NCI-H82 (cell line): ENCODE results near the gene PAH.

Experiments
- DNase-seq: peaks from one replicate; lab custom pipeline; 2025; lab: John Stamatoyannopoulos, UW

Gene PAH

DNA sequence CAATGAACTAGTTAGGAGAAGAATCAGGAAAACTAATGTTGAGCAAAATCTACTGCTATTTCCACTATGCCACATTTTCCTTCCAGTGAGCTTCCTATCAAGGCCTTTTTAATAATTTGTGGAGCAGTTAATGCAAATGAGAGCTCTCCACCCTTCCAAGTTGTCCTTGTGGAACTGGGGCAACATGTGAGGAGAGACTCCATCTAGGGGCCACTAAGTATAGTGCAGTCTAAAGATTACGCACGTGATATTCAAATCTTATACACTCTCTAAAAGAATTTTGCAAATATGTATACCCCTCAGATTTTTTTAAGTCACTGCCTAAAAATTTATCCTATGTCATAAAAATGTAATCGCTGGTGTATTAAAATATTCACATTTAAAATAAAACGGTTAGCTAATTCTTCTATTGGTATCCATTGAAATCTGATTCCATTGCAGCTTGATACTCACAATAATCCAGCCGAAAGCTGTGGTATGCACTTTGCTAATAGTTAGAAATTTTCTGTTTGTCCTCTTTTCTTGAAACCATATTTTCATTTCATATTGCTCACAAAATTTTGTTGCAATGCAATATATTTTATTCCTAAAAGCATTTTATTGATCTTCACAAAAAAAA is 100.1 kb downstream of the PAH start:
- peak; percentile 72 for DNase-seq

DNA sequence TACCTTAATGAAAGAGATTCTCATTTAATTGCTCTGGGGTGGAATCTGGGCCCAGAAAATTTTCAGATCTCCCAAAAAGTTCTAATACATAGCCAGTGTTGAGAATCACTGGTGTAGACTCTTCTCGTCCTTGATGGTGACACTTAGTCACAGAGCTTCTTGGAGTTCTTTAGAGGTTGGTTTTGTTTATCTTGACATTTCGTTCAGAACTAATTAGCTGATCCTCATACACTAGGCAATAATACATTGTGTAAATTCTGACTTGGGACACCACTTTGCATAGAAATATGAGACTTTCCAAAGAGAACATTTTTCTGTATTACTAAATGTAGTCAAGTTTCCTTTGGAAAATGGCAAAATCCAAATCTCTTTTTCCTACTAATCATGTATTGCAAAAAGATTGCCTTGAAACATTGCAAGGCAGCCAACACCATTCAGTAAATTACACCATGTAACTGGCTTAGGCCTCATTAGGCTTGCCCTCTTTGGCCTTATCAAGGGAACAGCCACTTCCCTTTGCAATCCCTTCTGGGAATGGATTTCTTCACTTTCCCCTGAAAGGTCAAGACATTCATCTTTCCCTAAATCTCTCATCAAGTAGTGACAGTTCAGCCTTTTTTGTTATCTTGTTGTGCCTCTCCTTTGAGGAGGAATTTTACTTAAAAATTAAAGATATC is 102.2 kb downstream of the PAH start:
- DNase-seq = no peak

DNA sequence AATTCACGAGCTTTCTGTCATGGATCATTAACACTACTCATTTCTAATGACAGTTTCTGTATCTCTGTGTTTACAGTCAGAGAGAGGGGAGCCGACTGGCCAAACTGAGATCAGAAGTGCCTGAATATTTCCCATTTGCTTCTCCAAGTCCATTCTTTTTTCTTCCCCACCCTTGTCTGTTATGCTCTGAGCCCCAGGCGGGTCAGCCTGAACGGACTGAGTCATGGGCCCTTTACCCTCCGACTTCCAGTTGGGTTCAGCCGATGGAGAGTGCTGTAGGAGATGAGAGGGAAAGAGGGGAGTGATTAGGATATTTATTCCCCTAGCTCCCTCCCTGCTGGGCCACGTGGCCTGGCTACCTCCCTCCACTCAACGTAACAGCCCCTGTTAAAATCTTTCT is 104.7 kb downstream of the PAH start:
- no peak for DNase-seq

DNA sequence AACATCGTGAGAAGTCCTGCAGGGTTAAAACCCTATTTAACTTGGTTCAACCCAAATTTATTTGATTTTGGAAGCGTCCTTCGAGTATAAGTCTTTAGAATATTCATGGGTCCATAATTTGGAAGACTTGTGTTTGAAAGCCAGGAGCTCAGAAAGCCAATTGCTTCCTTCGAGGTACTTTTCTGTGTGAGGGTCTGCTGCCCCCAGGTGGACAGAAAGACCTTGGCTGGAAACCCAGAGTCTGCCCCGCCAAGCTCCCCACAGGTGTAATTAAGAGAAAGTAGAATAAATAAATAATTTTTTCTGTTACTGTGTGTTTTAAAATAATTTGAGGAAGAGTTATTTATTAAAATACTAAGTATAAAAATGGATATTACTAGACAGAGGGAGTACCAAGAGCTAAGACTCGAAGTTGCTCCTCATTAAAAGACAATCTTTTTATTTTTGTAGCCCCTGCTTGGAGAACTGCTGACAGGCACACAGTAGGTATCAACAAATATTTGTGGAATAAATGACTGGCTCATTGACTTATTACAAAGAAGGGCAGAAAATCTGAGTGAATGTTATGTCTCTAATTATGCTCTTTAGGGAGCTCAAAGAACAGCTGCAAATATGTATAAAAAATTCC is 105.8 kb downstream of the PAH start:
- DNase-seq = peak; percentile 71

DNA sequence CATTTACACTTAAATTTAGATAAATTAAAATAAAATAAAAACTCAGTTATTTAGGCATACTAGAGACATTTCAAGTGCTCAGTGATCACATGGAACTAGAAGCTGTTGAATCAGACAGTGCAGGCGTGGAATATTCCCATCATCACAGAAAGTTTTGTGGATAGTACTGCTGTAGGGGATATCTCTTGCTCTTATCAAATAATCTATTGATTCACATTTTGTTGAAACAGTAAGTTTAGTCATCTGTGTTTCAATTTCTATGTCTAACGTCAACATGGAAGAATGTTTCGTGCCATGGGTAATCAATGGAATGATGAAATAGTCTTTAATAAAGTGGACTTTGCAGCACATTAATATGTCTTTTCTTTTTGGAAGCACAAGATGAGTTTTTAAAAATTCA is 108.6 kb downstream of the PAH start:
- DNase-seq = no peak

DNA sequence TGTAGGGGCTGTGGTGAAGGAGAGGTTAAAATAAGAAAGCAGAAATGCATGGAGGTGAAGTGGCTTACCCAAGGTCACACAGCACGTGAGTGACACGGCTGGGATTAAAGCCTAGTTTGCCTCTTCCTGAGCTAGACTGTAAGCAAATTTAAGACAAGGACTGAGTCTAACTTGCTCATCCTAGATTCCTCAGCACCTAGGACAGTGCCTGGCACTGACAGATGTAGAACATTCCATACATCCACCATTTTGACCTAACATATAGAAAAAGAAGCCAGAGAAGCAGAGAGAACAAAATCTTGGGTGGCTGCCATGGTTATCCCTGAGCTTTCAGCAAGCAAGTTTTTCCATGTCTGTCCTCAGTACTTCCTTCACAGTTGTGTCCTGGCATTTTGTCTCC is 110.5 kb downstream of the PAH start:
- no peak for DNase-seq

DNA sequence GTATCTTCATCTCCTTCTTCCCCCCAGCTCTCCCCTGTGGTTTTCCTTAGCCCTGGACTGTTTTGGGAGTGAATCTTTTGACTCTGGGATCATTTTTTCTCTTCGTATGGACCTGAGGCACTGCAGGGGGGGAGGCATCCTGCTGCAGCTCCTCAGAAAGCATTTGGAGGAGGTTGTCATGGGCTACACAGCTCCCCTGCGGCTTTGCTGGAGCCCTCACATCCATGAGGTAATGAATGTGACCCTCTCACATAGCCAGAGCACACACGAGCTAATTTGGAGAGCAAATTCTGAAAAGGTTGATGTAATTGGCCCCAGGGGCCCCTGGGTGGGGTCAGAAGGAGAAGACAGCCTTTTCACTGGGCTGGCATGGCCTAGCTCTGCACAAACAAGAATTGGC is 110.9 kb downstream of the PAH start:
- DNase-seq = no peak

DNA sequence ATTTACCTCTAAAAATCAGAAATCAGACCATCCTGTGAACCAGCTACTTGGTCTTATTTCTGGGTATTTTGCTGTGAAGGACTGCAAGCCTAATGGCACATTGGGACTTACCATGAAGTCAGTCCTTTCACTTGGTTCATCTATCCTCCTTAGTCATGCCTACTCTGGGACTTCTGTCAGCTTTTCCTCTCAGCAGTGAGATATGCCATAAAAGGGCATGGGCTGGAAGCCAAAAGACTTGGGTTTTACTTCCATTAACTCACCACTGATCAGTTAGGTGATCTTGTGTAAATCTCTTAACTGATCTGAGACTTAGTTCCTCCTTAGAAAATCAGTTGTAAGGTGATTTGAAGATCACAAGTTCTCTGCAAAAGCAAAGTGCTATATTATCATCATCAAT is 116.5 kb downstream of the PAH start:
- no peak for DNase-seq

DNA sequence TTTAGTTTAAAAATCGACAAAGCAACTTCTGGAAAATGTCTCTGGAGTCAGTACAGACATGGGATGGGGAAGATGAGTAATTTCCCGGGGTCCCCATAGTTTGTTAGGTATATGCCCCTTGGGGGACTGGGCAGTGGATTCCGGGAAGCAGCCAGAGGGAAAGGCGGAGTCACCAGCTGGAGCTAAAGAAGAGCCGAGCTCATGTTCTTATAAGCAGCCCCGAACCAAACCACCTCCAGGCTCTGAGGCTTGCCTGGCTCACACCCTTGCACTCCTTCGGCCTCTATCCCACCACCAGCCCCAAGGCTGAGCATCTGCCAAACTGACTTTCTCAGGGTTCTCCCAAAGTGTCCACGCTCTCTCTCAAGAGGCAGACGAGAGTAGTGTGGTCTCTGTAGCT is 117.8 kb downstream of the PAH start:
- DNase-seq = no peak

DNA sequence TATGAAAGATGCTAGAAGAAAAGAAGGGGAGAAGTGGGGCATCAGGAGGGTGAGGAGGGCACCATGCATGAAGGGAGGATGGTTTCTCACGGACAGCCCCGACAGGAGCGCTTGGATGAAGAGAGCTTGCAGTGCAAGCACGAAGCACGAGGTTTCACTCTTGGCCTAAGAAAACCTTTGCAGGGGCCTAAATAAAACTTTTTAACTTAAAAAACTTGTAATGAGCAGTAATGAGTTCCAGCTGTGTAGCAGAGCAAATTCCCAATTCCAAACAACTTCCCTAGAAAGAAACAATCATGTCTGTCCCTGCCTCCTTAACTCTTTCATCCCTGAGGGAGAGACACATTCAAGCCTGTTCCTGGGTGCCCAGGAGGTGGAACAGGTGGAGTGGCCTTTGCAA is 119.5 kb downstream of the PAH start:
- no peak for DNase-seq

DNA sequence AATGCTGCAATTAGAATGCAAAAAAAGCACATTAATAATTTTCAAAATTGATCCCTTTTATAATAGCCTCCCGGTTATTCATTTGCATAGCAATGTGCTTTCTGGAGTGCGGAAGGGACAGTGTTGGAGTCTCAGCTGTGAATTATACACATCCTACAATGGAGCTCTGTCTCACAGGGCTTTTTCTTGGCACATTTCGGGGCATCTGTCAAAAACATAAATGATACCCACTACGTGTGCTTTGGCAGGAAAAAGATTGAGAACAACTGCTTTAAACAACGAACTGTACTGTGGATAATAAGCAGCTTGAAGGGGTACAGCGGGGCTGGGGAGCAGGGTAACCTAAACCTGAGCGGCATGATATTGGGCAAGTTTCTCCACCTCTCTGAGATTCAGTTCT is 123.1 kb downstream of the PAH start:
- DNase-seq = no peak
